ENCODE results near the gene CTPS2. TPM values are rescaled to one million over a fixed set of nuclear protein-coding genes. Genes with fewer than 3 reads are reported as not detected.
"Not testable (repeated sequence)": the region's sequence is repeated elsewhere in the genome, so short reads cannot be mapped to it uniquely, and the experiment has no call there.

CTPS2 gene
- polyA plus RNA-seq, 1 of the 3 experiments (the other 2 are of a cell fraction): 6.1 TPM

GRCh38 chrX:16612257-16612897 is 100.1 kb downstream of the CTPS2 start:
- Histone ChIP-seq H3K79me2 (ENCODE audit: insufficient read depth) (no peaks in the 10 kb centered on the region), H3K36me3 (replicated peaks in 1 of 2; ENCODE audit: control insufficient read depth in 1 of 2, insufficient read depth in 2 of 2, low read length in 1 of 2) (peaks cover 3 to 16% of the 10 kb centered on the region in 2 experiments), H3K4me2 (no peak overlapping the region), H3K9me2 (no peaks in the 10 kb centered on the region), H4K20me1 (ENCODE audit: insufficient read depth) (no peaks in the 10 kb centered on the region; the same call in 1 of the 2 replicates), H3K27ac (ENCODE audit: low read depth in 2 of 2, low read length in 1 of 2) (no peak overlapping the region), H3K9me3 (peaks cover 4% of the 10 kb centered on the region; the same call in 1 of the 2 replicates), H3K9ac (no peak overlapping the region), H3F3A (replicated peaks; ENCODE audit: insufficient read depth) (peaks cover 31% of the 10 kb centered on the region), H3K4me3 (ENCODE audit: low read depth in 2 of 2, low read length in 1 of 2) (no peak overlapping the region), H3K4me1 (ENCODE audit: control insufficient read depth in 1 of 2, insufficient read depth in 2 of 2, low read depth in 1 of 2, low read length in 1 of 2) (peaks cover 1 to 4% of the 10 kb centered on the region in 2 experiments; a peak in 3 of 4 replicates), H3K27me3 (ENCODE audit: insufficient read depth) (no peaks in the 10 kb centered on the region), H2AFZ (ENCODE audit: low read depth) (no peak overlapping the region)
- TF ChIP-seq TEAD4 (IDR thresholded peaks at IDR 0.05; ENCODE audit: borderline replicate concordance, insufficient read depth) (no peak), CHD2 (IDR thresholded peaks at IDR 0.05; ENCODE audit: low read length, partially characterized antibody) (no peak), ZBTB33 (IDR thresholded peaks at IDR 0.05; ENCODE audit: borderline replicate concordance, low read depth) (no peak), REST (IDR thresholded peaks at IDR 0.05; ENCODE audit: low read depth, low read length) (no peak), RXRA (IDR thresholded peaks at IDR 0.05; ENCODE audit: borderline replicate concordance, low read depth) (no peak), GABPA (IDR thresholded peaks at IDR 0.05; ENCODE audit: low read depth) (no peak), NRF1 (IDR thresholded peaks at IDR 0.05; ENCODE audit: low read depth, low read length) (no peak), YY1 (IDR thresholded peaks at IDR 0.05; ENCODE audit: low read depth) (no peak), TCF12 (IDR thresholded peaks at IDR 0.05) (no peak), RFX5 (IDR thresholded peaks at IDR 0.05; ENCODE audit: low read length) (no peak), USF2 (IDR thresholded peaks at IDR 0.05; ENCODE audit: borderline replicate concordance, low read depth, low read length) (no peak), EP300 (IDR thresholded peaks at IDR 0.05; ENCODE audit: borderline replicate concordance in 1 of 2, low read depth in 1 of 2, low read length in 1 of 2) (no peak), USF1 (IDR thresholded peaks at IDR 0.05; ENCODE audit: borderline replicate concordance, low read depth) (no peak), NFIC (IDR thresholded peaks at IDR 0.05; ENCODE audit: borderline replicate concordance) (no peak), EZH2phosphoT487 (IDR thresholded peaks at IDR 0.05; ENCODE audit: borderline replicate concordance, low read depth) (no peak), RCOR1 (IDR thresholded peaks at IDR 0.05; ENCODE audit: low read length) (no peak), SMC3 (IDR thresholded peaks at IDR 0.05; ENCODE audit: low read depth, low read length) (no peak), PBX3 (IDR thresholded peaks at IDR 0.05) (no peak)
- DNase-seq: no peak
- WGBS (ENCODE audit: low lambda C conversion rate): 84% methylated on average over 6 of the region's 6 CpGs
- CTCF ChIA-PET: no interaction called here
- POLR2A ChIA-PET: no interaction called here

GRCh38 chrX:16610654-16611053 is 101.8 kb downstream of the CTPS2 start:
- H3K27me3 ChIP-seq (ENCODE audit: insufficient read depth); H2AFZ ChIP-seq (ENCODE audit: low read depth); H3K4me3 ChIP-seq (ENCODE audit: low read depth in 2 of 2, low read length in 1 of 2); POLR2A ChIA-PET; CTCF ChIA-PET; H3K9me2 ChIP-seq; DNase-seq; H3K4me2 ChIP-seq; H3K9ac ChIP-seq; H3K4me1 ChIP-seq (ENCODE audit: control insufficient read depth in 1 of 2, insufficient read depth in 2 of 2, low read depth in 1 of 2, low read length in 1 of 2); H4K20me1 ChIP-seq (ENCODE audit: insufficient read depth); H3K79me2 ChIP-seq (ENCODE audit: insufficient read depth); H3K9me3 ChIP-seq: not testable (repeated sequence)
- peak overlapping the region in 1 of 2 experiments; percentile 96; a peak in 2 of 4 replicates for H3K27ac ChIP-seq (ENCODE audit: low read depth in 2 of 2, low read length in 1 of 2)
- 41% methylated on average over 3 of the region's 3 CpGs for WGBS (ENCODE audit: low lambda C conversion rate)
- peaks cover 3 to 14% of the 10 kb centered on the region in 2 experiments for H3K36me3 ChIP-seq (replicated peaks in 1 of 2; ENCODE audit: control insufficient read depth in 1 of 2, insufficient read depth in 2 of 2, low read length in 1 of 2)
- H3F3A ChIP-seq (replicated peaks; ENCODE audit: insufficient read depth): peaks cover 31% of the 10 kb centered on the region

Data from SK-N-SH (cell line).